ENCODE data around the gene ITPKC. TPM values are rescaled to one million over a fixed set of nuclear protein-coding genes. Genes with fewer than 3 reads are reported as not detected.

The ITPKC gene
- total RNA-seq, 1 donor from 2014 or later: 92.6 TPM

- DNase-seq (ENCODE audit: extremely low spot score in 2 of 2): no peak
- no peak overlapping the region for H3K27ac ChIP-seq
- H3K4me3 ChIP-seq: no peak overlapping the region
- H3K36me3 ChIP-seq: peaks cover 0 to 50% of the 10 kb centered on the region in 2 donors
- no peak for TF ChIP-seq POLR2AphosphoS5 (IDR thresholded peaks at IDR 0.05; ENCODE audit: insufficient read depth in 1 of 2, low read depth in 1 of 2)
- TF ChIP-seq CTCF (IDR thresholded peaks at IDR 0.05): no peak
- TF ChIP-seq POLR2A (IDR thresholded peaks at IDR 0.05): no peak
- H3K9me3 ChIP-seq: no peaks in the 10 kb centered on the region
- intact Hi-C loops (cut with DNase I): loop anchor here (10.0 kb wide), 1 partner anchor 50 kb away; no protein-coding TSS in a partner anchor
- H3K4me1 ChIP-seq: peaks cover 54% of the 10 kb centered on the region
- no peaks in the 10 kb centered on the region for H3K27me3 ChIP-seq
These were observed 38.3 kb downstream of the ITPKC start for GRCh38 chr19:40755248-40755624.

DNA sequence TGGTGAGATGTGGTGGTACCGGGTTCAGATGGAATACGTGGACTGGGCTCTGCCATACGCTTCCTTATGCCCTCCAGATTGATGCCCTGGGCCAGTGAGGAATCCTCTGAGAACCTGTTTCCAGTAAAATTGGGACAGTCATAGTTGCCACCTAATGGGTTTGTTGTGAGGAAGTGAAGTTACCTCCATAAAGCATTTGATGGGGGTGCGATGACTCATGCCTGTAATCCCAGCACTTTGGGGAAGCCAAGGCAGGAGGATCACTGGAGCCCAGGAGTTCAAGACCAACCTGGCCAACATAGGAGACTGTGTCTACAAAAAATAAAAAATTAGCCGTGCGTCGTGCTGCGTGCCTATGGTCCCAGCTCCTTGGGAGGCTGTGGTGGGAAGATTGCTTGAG, 38.9 kb downstream of the ITPKC start:
- H3K36me3 ChIP-seq: peaks cover 0 to 56% of the 10 kb centered on the region in 2 donors
- TF ChIP-seq POLR2A (IDR thresholded peaks at IDR 0.05): no peak
- TF ChIP-seq POLR2AphosphoS5 (IDR thresholded peaks at IDR 0.05; ENCODE audit: insufficient read depth in 1 of 2, low read depth in 1 of 2): no peak
- no peak for TF ChIP-seq CTCF (IDR thresholded peaks at IDR 0.05)
- intact Hi-C loops (cut with DNase I): loop anchor here (10.0 kb wide), 1 partner anchor 49 kb away; no protein-coding TSS in a partner anchor

GRCh38 chr19:40756502-40757110, 39.7 kb downstream of the ITPKC start:
- no peak overlapping the region for H3K4me3 ChIP-seq
- peaks cover 54% of the 10 kb centered on the region for H3K4me1 ChIP-seq
- intact Hi-C loops (cut with DNase I): loop anchor here (10.0 kb wide), 1 partner anchor 48 kb away; no protein-coding TSS in a partner anchor
- no peaks in the 10 kb centered on the region for H3K27me3 ChIP-seq
- peaks cover 0 to 64% of the 10 kb centered on the region in 2 donors for H3K36me3 ChIP-seq
- DNase-seq (ENCODE audit: extremely low spot score in 2 of 2): no peak
- TF ChIP-seq POLR2AphosphoS5 (IDR thresholded peaks at IDR 0.05; ENCODE audit: insufficient read depth in 1 of 2, low read depth in 1 of 2) (no peak), CTCF (IDR thresholded peaks at IDR 0.05) (no peak)
- no peaks in the 10 kb centered on the region for H3K9me3 ChIP-seq
- H3K27ac ChIP-seq: no peak overlapping the region

More for the DNA sequence above, 38.9 kb downstream of the ITPKC start:
- DNase-seq (ENCODE audit: extremely low spot score in 2 of 2): no peak
- H3K9me3 ChIP-seq: no peaks in the 10 kb centered on the region
- no peak overlapping the region for H3K27ac ChIP-seq
- no peaks in the 10 kb centered on the region for H3K27me3 ChIP-seq
- peaks cover 54% of the 10 kb centered on the region for H3K4me1 ChIP-seq
- H3K4me3 ChIP-seq: no peak overlapping the region

DNA sequence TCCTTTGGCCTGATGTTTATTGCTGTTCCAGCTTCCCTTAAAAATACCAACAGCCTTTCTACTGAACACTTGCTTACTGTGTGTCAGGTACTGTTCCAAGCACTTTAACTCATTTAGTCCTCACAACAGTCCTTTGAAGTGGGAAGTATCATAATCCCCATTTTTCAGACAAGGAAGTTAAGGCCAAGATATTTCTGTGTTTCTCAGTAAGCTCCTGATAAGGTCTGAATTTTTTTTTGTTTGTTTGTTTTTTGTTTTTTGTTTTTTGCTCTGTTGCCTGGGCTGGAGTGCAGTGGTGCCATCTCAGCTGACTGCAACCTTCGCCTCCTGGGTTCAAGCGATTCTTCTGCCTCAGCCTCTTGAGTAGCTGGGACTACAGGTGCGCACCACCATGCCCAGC, 41.6 kb downstream of the ITPKC start:
- no peak for TF ChIP-seq POLR2AphosphoS5 (IDR thresholded peaks at IDR 0.05; ENCODE audit: insufficient read depth in 1 of 2, low read depth in 1 of 2)
- TF ChIP-seq CTCF (IDR thresholded peaks at IDR 0.05): no peak
- no peak for TF ChIP-seq POLR2A (IDR thresholded peaks at IDR 0.05)
- intact Hi-C loops (cut with DNase I): loop anchor here (10.0 kb wide), 1 partner anchor 46 kb away; no protein-coding TSS in a partner anchor
- no peak for DNase-seq (ENCODE audit: extremely low spot score in 2 of 2)
- no peak overlapping the region for H3K27ac ChIP-seq
- H3K4me1 ChIP-seq: peaks cover 38% of the 10 kb centered on the region
- H3K9me3 ChIP-seq: no peaks in the 10 kb centered on the region
- H3K36me3 ChIP-seq: peaks cover 0 to 83% of the 10 kb centered on the region in 2 donors
- H3K27me3 ChIP-seq: no peaks in the 10 kb centered on the region
- H3K4me3 ChIP-seq: no peak overlapping the region

- DNase-seq (ENCODE audit: extremely low spot score in 2 of 2): no peak
- H3K36me3 ChIP-seq: peaks cover 0 to 91% of the 10 kb centered on the region in 2 donors
- H3K27ac ChIP-seq: no peak overlapping the region
- no peak for TF ChIP-seq POLR2A (IDR thresholded peaks at IDR 0.05)
- H3K4me3 ChIP-seq: no peak overlapping the region
- no peaks in the 10 kb centered on the region for H3K27me3 ChIP-seq
- intact Hi-C loops (cut with DNase I): loop anchor here (10.0 kb wide), 1 partner anchor 45 kb away; no protein-coding TSS in a partner anchor
- peaks cover 29% of the 10 kb centered on the region for H3K4me1 ChIP-seq
- H3K9me3 ChIP-seq: no peaks in the 10 kb centered on the region
These were observed 42.4 kb downstream of the ITPKC start for GRCh38 chr19:40759352-40759751.

Measured in vagina (tissue), 2 donors.